K562 (cell line): ENCODE data around the gene KDM2B. TPM values are rescaled to one million over a fixed set of nuclear protein-coding genes. Genes with fewer than 3 reads are reported as not detected.

Source experiments
- CEBPG ChIP-seq, 3 experiments: fragments of 200-800 bp in 1 of 3; sonication (Bioruptor generic) in 1 of 3; sonication (generic) in 1 of 3; formaldehyde crosslinking in 1 of 3; IDR thresholded peaks in 2 of 3; conservative IDR thresholded peaks in 1 of 3; 2 replicates each; pipeline versions ENCODE4 v1.6.1 to v1.8.0; 2016 to 2022; ENCODE audit warnings: missing compliant biosample characterization in 2 of 3, missing genetic modification characterization in 2 of 3, mild to moderate bottlenecking in 1 of 3, missing genetic modification reagents in 1 of 3
- CHD7 ChIP-seq: fragments of 200-600 bp; sonication (generic); IDR thresholded peaks from one replicate; pipeline ENCODE4 v1.6.1; 2012; ENCODE audit warnings: mild to moderate bottlenecking, low read depth, low read length, inconsistent platforms
- ELF1 ChIP-seq: fragments of 200-800 bp; sonication (Bioruptor generic); IDR thresholded peaks from 2 replicates; pipeline ENCODE4 v1.6.1; 2016; ENCODE audit warnings: missing genetic modification characterization, missing compliant biosample characterization
- EWSR1 ChIP-seq: fragments of 450-650 bp; IDR thresholded peaks from 2 replicates; pipeline ENCODE4 v1.6.1; 2018; ENCODE audit warnings: borderline replicate concordance, mild to moderate bottlenecking, low read depth, moderate library complexity; ENCODE audit not compliant: partially characterized antibody
- HMGXB4 ChIP-seq: sonication (generic); formaldehyde crosslinking; IDR thresholded peaks from 2 replicates; pipeline ENCODE4 v1.8.1; 2023; ENCODE audit warnings: mild to moderate bottlenecking, missing genetic modification reagents
- ILF3 ChIP-seq: fragments of 450-650 bp; IDR thresholded peaks from 2 replicates; pipeline ENCODE4 v1.6.1; 2018; ENCODE audit warnings: antibody characterized with exemption, mild to moderate bottlenecking, moderate library complexity, borderline replicate concordance
- NUFIP1 ChIP-seq: fragments of 450-650 bp; IDR thresholded peaks from 2 replicates; pipeline ENCODE4 v1.6.1; 2018; ENCODE audit not compliant: partially characterized antibody
- TAF1 ChIP-seq: IDR thresholded peaks from 2 replicates; pipeline ENCODE4 v1.6.1; 2011; ENCODE audit warnings: mild to moderate bottlenecking, low read length, moderate library complexity; ENCODE audit not compliant: insufficient read depth, control insufficient read depth, severe bottlenecking; ENCODE audit errors: extremely low read depth
- ZNF583 ChIP-seq: fragments of 250-450 bp; sonication (Bioruptor Pico); IDR thresholded peaks from 2 replicates; pipeline ENCODE4 v1.4.0; 2020
- polyA plus RNA-seq, 8 experiments: library from polyadenylated mRNA; depleted of rRNA in 4 of 8; stranded (reverse) in 5 of 8; unstranded in 3 of 8; fragments of >200 nt; fragmentation: Nextera tagmentation in 2 of 8; fragmentation: Illumina TruSeq in 1 of 8; extraction: Ambion mirVana in 2 of 8; extraction: Trizol in 1 of 8; gene quantifications; 2 replicates each; pipeline versions ENCODE4 v1.2.1 to v1.2.3, GENCODE V29; 2011 to 2014; ENCODE audit warnings: inconsistent platforms in 1 of 8, missing spikeins in 1 of 8
- total RNA-seq, 7 experiments: library from RNA; depleted of rRNA in 6 of 7; stranded (reverse); fragments of >200 nt in 6 of 7; fragmentation: Illumina TruSeq in 2 of 7; extraction: Trizol in 2 of 7; gene quantifications; 2 replicates each; pipeline versions ENCODE4 v1.2.1 to v1.2.3, GENCODE V29; 2011 to 2021; ENCODE audit warnings: low replicate concordance in 1 of 7

KDM2B gene
- total and polyA plus RNA-seq, 9 of the 15 experiments (the other 6 are each of a cell fraction or from before 2014, with no cell fraction given) = 7.4 to 50.5 (median 22.5) TPM

- TF ChIP-seq CHD7 (no peak), TAF1 (no peak), NUFIP1 (no peak), ELF1 (tag) (no peak; the same call in 1 of the 2 replicates), EWSR1 (no peak), HMGXB4 (no peak), ILF3 (no peak), ZNF583 (CRISPR knock-in tag) (no peak), CEBPG (CRISPR knock-in tag; IDR thresholded peaks at IDR 0.05) (no peak), CEBPG (tag; conservative IDR thresholded peaks at IDR 0.05 in 1 of 2, IDR thresholded peaks at IDR 0.05 in 1 of 2) (no peak)
Observed at GRCh38 chr12:121400332-121401139, 180.3 kb downstream of the KDM2B start (continued).
